Measurements from ENCODE around the gene TNFSF15. TPM values are rescaled to one million over a fixed set of nuclear protein-coding genes. Genes with fewer than 3 reads are reported as not detected.

Gene TNFSF15
- 0.28 and 0.55 TPM in 2 replicates for total RNA-seq

DNA sequence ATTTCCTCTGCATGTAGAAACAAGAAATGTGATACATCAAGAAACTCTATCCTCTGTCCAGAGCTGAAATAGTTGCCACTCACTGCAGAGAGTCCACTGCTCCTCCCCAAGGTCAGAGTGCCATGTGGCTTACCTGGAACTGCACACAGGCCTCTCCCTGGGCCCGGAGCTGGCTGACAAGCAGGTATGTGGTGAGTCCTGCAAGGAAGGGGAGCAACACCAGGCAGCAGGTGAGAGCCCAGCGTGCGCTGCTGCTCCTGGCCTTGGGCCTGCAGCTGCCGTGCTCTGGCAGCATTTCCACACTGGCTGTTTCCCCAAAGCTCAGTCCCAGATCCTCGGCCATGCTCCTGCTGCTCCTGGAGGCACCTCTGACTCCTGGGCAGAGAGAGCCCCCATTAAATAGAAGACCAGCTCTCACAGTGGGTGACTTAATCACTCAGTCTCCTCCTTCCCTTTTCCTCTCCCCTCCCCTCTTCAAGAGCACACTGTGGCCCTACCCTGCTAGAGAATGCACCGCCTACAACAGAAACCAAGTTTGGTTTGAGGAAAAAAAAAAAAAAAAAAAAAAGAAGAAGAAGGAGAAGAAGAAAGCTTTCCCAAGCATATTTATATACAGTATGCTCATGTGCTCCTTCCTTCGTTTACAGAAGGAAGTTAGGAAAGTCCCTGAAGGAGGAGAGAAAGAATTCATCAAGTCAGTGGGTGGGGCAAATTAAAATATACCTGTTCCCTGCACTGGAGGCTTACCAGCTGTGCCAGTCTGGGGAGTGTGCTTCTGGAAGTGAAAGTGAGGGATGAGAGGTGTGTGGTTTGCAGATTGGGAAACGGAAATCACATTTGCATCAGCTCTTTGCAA is at the start of gene TNFSF15:
Gene TNFSF15 (minus strand): TSS at position 370 of the 856 bp plus-strand sequence. CDS start 27 bp downstream, at position 343.

Other genes starting within 250 kb of the TNFSF15 start
- 150 and 184 TPM in 2 replicates for gene ATP6V1G1, start 218.3 kb downstream of the TNFSF15 start, total RNA-seq
- 5.3 and 6.8 TPM in 2 replicates for gene TMEM268, start 194.7 kb downstream of the TNFSF15 start, total RNA-seq
- gene TEX53, start 148.2 kb downstream of the TNFSF15 start, total RNA-seq: not detected in 2 replicates
- not detected in 2 replicates for gene TEX48, start 123.8 kb downstream of the TNFSF15 start, total RNA-seq
- gene TNFSF8, start 124.6 kb upstream of the TNFSF15 start, total RNA-seq: not detected in 2 replicates

Measured in smooth muscle cell of bladder (primary cell).